ENCODE data around the gene MEI1.

DNA sequence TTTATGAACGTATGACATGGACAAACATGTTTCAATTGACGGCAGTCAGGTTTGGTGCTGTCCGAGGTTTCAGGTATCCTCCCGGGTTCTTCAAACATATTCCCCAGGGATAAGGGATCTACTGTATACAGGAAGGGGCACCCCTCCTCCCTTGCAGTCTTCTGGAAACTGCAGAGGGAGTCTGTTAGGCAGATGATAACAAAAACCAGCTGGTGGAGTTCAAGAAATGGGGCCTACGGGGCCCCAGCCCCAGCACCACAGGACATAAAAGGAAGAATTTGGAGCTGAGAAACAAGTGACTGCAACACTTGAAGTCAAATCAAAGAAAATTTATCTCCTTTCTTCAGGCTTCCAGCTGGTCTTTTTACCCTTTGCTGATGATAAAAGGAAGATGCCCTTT lies 42.7 kb upstream of the MEI1 start:
- TF ChIP-seq CTCF (IDR thresholded peaks at IDR 0.05) (no peak), POLR2AphosphoS5 (IDR thresholded peaks at IDR 0.05) (no peak)
